Panc1 (cell line): Measurements from ENCODE around the gene SLC34A3. TPM values are rescaled to one million over a fixed set of nuclear protein-coding genes. Genes with fewer than 3 reads are reported as not detected.
A peak's percentile ranks its signal among the peaks of the same experiment; 100 is the strongest.

Experiments
- ATAC-seq: fragments of 200-7000 bp; cut with Tn5 transposase; 2 replicates; pipeline ENCODE4 v1.9.1; 2020; ENCODE audit warnings: mild to moderate bottlenecking, moderate library complexity
- BruUV-seq: library from RNA; stranded (reverse); fragments of 400-500 nt; replicated peaks from 2 replicates; lab custom pipeline; 2021; lab: Mats Ljungman, UMichigan
- CTCF ChIA-PET: fragments of 300-600 bp; sonication (Branson Sonifier 250); formaldehyde crosslinking; loops from one replicate; lab custom pipeline; 2022; ENCODE audit warnings: antibody characterized with exemption; lab: Charles Lee
- POLR2A ChIA-PET: fragments of 300-600 bp; sonication (Branson Sonifier 250); formaldehyde crosslinking; loops from one replicate; lab custom pipeline; 2022; ENCODE audit warnings: antibody characterized with exemption; lab: Charles Lee
- DNase-seq: peaks from one replicate; pipeline ENCODE4 v3.0.0-alpha.2; 2010; ENCODE audit warnings: low read depth, low spot score
- H3K27ac ChIP-seq: 2 replicates; pipeline ENCODE4 v1.5.1; 2011; ENCODE audit warnings: mild to moderate bottlenecking, low read length, inconsistent platforms
- H3K27me3 ChIP-seq: fragments of 200-500 bp; sonication (Bioruptor generic); 2 replicates; pipeline ENCODE4 v1.6.0; 2014; ENCODE audit warnings: low read length, inconsistent platforms; ENCODE audit not compliant: control insufficient read depth, insufficient read depth
- H3K36me3 ChIP-seq: fragments of 200-500 bp; sonication (Bioruptor generic); 2 replicates; pipeline ENCODE4 v1.5.1; 2014; ENCODE audit warnings: inconsistent platforms, mild to moderate bottlenecking, low read length, moderate library complexity; ENCODE audit not compliant: control insufficient read depth, insufficient read depth
- H3K4me1 ChIP-seq: 2 replicates; pipeline ENCODE4 v1.5.1; 2011; ENCODE audit warnings: inconsistent platforms, mild to moderate bottlenecking, low read length, moderate library complexity; ENCODE audit not compliant: control insufficient read depth, insufficient read depth
- H3K4me3 ChIP-seq, 2 experiments: 2 replicates each; pipeline ENCODE4 v1.5.1; 2011 to 2012; ENCODE audit warnings: low read depth in 2 of 2, low read length in 2 of 2, mild to moderate bottlenecking in 2 of 2, inconsistent platforms in 1 of 2, moderate library complexity in 1 of 2
- H3K9me3 ChIP-seq: fragments of 200-500 bp; sonication (Bioruptor generic); 2 replicates; pipeline ENCODE4 v1.5.1; 2014; ENCODE audit warnings: low read depth, mild to moderate bottlenecking, inconsistent platforms, low read length, moderate library complexity; ENCODE audit not compliant: control insufficient read depth, insufficient read depth
- CTCF ChIP-seq: fragments of 450-650 bp; IDR thresholded peaks from 2 replicates; pipeline ENCODE4 v1.5.1; 2017; ENCODE audit warnings: mild to moderate bottlenecking
- POLR2AphosphoS5 ChIP-seq: IDR thresholded peaks from 2 replicates; pipeline ENCODE4 v1.6.1; 2012; ENCODE audit warnings: mild to moderate bottlenecking, low read depth, low read length, moderate library complexity
- REST ChIP-seq, 2 experiments: IDR thresholded peaks; 2 replicates each; pipeline ENCODE4 v1.6.1; 2011 to 2012; ENCODE audit warnings: low read depth in 2 of 2, control low read depth in 1 of 2, low read length in 1 of 2, mild to moderate bottlenecking in 1 of 2, moderate library complexity in 1 of 2; ENCODE audit not compliant: insufficient read depth in 1 of 2
- SIN3A ChIP-seq: IDR thresholded peaks from 2 replicates; pipeline ENCODE4 v1.6.1; 2012; ENCODE audit warnings: low read depth, mild to moderate bottlenecking, low read length, moderate library complexity, borderline replicate concordance; ENCODE audit not compliant: insufficient read depth
- TCF7L2 ChIP-seq: IDR thresholded peaks from 2 replicates; pipeline ENCODE4 v1.6.1; 2011; ENCODE audit warnings: mild to moderate bottlenecking, low read depth, low read length, inconsistent platforms
- in situ Hi-C: cut with HindIII; loops from 2 replicates; pipeline ENCODE4 v1.10.0; 2016; ENCODE audit warnings: low sequenced_read_pairs, low pct_unique_long_range_greater_than_20kb
- intact Hi-C: fragments of 100-400 bp; cut with micrococcal nuclease; formaldehyde crosslinking; loops from one replicate; pipeline ENCODE4 v1.10.0; 2022; ENCODE audit not compliant: unreplicated experiment
- total RNA-seq: library from RNA; stranded (reverse); gene quantifications from one replicate; pipeline ENCODE4 v1.2.1, GENCODE V29; 2021; ENCODE audit not compliant: unreplicated experiment

The SLC34A3 gene
- total RNA-seq, 1 experiment from 2014 or later, result not detected

DNA sequence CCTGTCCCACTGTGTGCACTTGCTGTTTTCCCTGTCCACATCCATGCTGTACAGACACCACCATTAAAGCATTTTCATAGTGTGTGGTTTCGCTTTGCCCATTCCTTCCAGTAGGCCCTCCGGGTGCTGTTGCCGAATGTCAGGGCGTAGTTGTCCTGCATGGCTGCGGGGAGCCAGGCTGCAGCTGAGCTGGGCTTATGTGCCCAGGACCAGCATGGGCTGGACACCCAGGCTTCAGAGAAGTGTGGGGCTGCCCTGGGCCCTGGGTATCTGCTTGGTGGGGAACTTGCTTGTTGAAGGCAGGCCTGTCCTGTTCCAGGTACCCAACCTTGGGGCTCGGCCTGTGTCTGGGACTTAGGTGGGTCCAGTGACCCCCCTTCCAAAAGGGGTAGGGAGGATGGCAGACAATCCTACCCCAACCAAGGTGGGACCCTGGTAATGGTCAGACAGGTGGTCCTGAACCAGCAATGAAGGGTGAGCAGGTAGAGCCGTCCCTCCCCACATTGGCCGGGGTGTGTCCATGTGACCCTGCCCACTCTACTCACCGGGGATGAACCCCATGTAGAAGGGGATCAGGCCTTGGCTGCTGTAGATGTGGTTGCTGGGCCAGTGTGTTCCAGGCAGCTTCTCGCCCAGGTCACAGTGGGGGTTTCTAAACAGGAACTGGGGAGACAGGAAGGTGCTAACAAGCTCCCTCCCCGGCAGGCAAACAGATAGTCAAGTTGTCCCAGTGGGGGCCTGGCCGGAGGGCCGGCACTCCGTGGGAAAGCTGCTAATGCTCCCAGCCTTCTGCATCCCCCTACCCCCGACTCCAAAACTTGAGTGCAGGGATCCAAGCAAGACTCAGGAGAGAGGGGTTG lies 13.2 kb downstream of the SLC34A3 start:
- peaks cover 4% of the 10 kb centered on the region for H3K36me3 ChIP-seq
- peak overlapping the region in 1 of 2 experiments; percentile 70; a peak in 1 of 4 replicates for H3K4me3 ChIP-seq
- no peaks in the 10 kb centered on the region for H3K9me3 ChIP-seq
- ChIA-PET CTCF (no interaction called here), POLR2A (no interaction called here)
- TF ChIP-seq POLR2AphosphoS5, result peak; percentile 89
- no peak for TF ChIP-seq CTCF
- H3K4me1 ChIP-seq, result peaks cover 20% of the 10 kb centered on the region
- intact Hi-C loops, result no loop called here
- in situ Hi-C loops, result no loop called here
- DNase-seq (no peak), ATAC-seq (peak; percentile 10)
- no TSS peak for BruUV-seq
- H3K27me3 ChIP-seq, result no peaks in the 10 kb centered on the region
- 0 out of 2 replicates have a peak overlapping the region, but pooled peaks have one; percentile 39 for H3K27ac ChIP-seq

GRCh38 chr9:137244486-137245449 lies 14.1 kb downstream of the SLC34A3 start:
- H3K4me3 ChIP-seq, result no peak overlapping the region
- H3K36me3 ChIP-seq, result peaks cover 4% of the 10 kb centered on the region
- DNase-seq, result no peak
- peaks cover 16% of the 10 kb centered on the region for H3K4me1 ChIP-seq
- in situ Hi-C loops (no loop called here), intact Hi-C loops (no loop called here)
- CTCF ChIA-PET, result no interaction called here
- no peaks in the 10 kb centered on the region for H3K27me3 ChIP-seq
- BruUV-seq, result no TSS peak
- POLR2A ChIA-PET, result no interaction called here
- H3K27ac ChIP-seq, result 0 out of 2 replicates have a peak overlapping the region, but pooled peaks have one; percentile 39
- TF ChIP-seq TCF7L2, result no peak
- no peak for TF ChIP-seq REST (IDR thresholded peaks at IDR 0.05; ENCODE audit: insufficient read depth in 1 of 2, low read depth in 2 of 2, low read length in 1 of 2)
- no peak for TF ChIP-seq SIN3A
- no peak for TF ChIP-seq CTCF
- TF ChIP-seq POLR2AphosphoS5, result no peak
- no peaks in the 10 kb centered on the region for H3K9me3 ChIP-seq
- ATAC-seq, result peak; percentile 19
